Left lung (tissue), 10 donors: ENCODE measurements around the gene KIF6. TPM values are rescaled to one million over a fixed set of nuclear protein-coding genes. Genes with fewer than 3 reads are reported as not detected.

ENCODE experiments used
- ATAC-seq: fragments of 200-7000 bp; cut with Tn5 transposase; one replicate; pipeline ENCODE4 v1.9.1; 2020; ENCODE audit warnings: moderate library complexity
- DNase-seq, 4 donors: peaks; one replicate each; pipeline ENCODE4 v3.0.0-alpha.2; 2013 to 2020
- H3K27ac ChIP-seq, 2 donors: fragments of 200-600 bp; sonication (generic) in 1 of 2; one replicate each; pipeline versions ENCODE4 v1.5.0 to v1.8.0; 2020 to 2021
- H3K27me3 ChIP-seq, 2 donors: fragments of 200-600 bp; sonication (generic) in 1 of 2; one replicate each; pipeline versions ENCODE4 v1.5.0 to v1.8.0; 2020 to 2021
- H3K36me3 ChIP-seq, 2 donors: fragments of 200-600 bp; sonication (generic) in 1 of 2; one replicate each; pipeline versions ENCODE4 v1.5.0 to v1.8.0; 2020 to 2021
- H3K4me1 ChIP-seq, 2 donors: fragments of 200-600 bp; one replicate each; pipeline ENCODE4 v1.8.0; 2021
- H3K4me3 ChIP-seq, 2 donors: fragments of 200-600 bp; sonication (generic) in 1 of 2; one replicate each; pipeline versions ENCODE4 v1.5.0 to v1.8.0; 2020 to 2021; ENCODE audit warnings: mild to moderate bottlenecking in 1 of 2
- H3K9me3 ChIP-seq, 2 donors: fragments of 200-600 bp; sonication (generic) in 1 of 2; one replicate each; pipeline versions ENCODE4 v1.5.0 to v1.8.0; 2020 to 2021
- CTCF ChIP-seq, 2 donors: fragments of 200-600 bp; sonication (generic) in 1 of 2; IDR thresholded peaks; one replicate each; pipeline versions ENCODE4 v1.5.0 to v1.8.0; 2021; ENCODE audit warnings: antibody characterized with exemption in 2 of 2
- intact Hi-C, 2 donors: fragments of 100-400 bp; cut with DNase I; formaldehyde crosslinking; loops; one replicate each; pipeline versions ENCODE4 v1.11.2 to v1.14.2; 2022
- polyA plus RNA-seq, 6 donors: library from polyadenylated mRNA; unstranded; fragments of 120-200 nt; gene quantifications; one replicate each; pipeline ENCODE4 v1.2.1, GENCODE V29; 2013; ENCODE audit not compliant: insufficient read length in 6 of 6
- total RNA-seq, 2 donors: library from RNA; stranded (reverse); fragmentation: NEBNext Ultra II Directional; extraction: Animal tissue kit (Norgen Biotek cat#: 25700); gene quantifications; one replicate each; pipeline ENCODE4 v1.2.1, GENCODE V29; 2021
- donor health status: DM: no; HTN: yes; CAD: no.
- donor health status: DM: no; HTN: no; CAD: no.

KIF6 gene
- total and polyA plus RNA-seq, 8 donors, result 0.93 to 4.4 (median 2.8) TPM

DNA sequence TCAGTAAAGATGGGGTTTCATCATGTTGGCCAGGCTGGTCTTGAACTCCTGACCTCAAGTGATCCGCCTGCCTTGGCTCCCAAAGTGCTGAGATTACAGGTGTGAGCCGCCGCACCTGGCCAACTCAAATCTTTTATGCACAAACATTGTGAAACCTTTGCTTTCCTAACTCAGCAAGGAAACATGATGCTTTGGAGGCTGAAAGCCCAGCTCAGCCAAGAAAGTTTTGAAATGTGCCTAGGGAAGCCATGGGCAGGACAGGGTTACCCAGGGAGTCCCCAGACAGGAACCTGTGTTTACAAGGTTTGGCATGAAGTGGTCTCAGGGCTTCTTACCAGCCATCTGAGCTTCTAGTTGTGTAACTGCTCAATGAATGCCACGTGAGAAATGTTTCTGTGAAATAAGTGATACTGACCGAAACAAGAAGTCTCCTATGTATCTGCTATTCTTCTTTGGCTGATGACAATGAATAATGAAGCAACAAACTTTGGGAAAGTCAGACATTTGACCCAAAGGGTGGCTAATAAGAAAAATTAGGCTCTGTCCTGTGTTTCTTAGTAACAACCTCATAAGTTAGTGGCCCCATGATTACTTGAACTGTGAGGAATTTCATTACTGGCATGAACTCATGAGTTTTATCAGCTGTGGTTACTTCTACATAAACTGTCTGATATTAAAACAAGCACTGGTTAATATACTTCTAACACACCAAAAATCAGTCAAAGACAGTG lies 163.5 kb downstream of the KIF6 start:
- no peaks in the 10 kb centered on the region for H3K36me3 ChIP-seq
- peaks cover 0 to 8% of the 10 kb centered on the region in 2 donors for H3K4me1 ChIP-seq
- DNase-seq, result no peak
- no peak overlapping the region for H3K4me3 ChIP-seq
- no peaks in the 10 kb centered on the region for H3K27me3 ChIP-seq
- no peaks in the 10 kb centered on the region for H3K9me3 ChIP-seq
- peak overlapping the region in 1 of 2 donors; percentile 6 for H3K27ac ChIP-seq
- peak; percentile 83 for ATAC-seq
- intact Hi-C loops, result no loop called here
- no peak for TF ChIP-seq CTCF (IDR thresholded peaks at IDR 0.05)

- Histone ChIP-seq H3K27me3 (no peaks in the 10 kb centered on the region), H3K4me1 (peaks cover 0 to 8% of the 10 kb centered on the region in 2 donors), H3K36me3 (no peaks in the 10 kb centered on the region), H3K27ac (no peak overlapping the region), H3K9me3 (no peaks in the 10 kb centered on the region), H3K4me3 (no peak overlapping the region)
- no peak for TF ChIP-seq CTCF (IDR thresholded peaks at IDR 0.05)
- no peak for ATAC-seq
- intact Hi-C loops, result no loop called here
- DNase-seq, result no peak
These were observed 164.3 kb downstream of the KIF6 start for GRCh38 chr6:39560915-39561314.

DNA sequence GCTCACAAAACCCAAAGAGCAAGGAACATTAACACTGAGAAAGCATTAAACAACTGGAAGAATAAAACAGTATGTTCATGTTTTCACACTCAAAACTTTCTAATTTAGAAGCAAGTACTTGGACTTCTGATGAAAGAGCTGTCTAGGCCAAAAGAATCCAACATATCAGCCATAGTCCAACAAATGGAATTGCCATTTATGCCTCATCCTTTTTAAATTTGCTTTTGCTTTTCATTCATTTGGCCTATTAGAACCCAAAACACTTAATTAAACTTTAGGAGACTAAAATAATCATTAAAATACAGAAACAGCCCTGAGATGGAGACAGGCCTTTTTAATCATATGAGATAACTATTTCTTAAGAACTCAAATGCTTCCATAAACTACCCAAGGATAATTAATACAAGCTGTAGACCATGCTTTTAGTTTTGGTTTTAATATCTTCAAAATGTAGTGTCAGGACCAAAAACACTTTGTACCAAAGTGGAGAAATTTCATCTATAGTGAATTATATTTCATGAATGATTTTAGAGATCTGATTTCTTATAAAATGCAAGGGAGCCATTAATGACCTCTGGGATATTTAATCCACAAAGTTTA lies 166.5 kb downstream of the KIF6 start:
- Histone ChIP-seq H3K27ac (peak overlapping the region in 1 of 2 donors; percentile 11), H3K4me1 (peaks cover 0 to 16% of the 10 kb centered on the region in 2 donors), H3K27me3 (no peaks in the 10 kb centered on the region), H3K4me3 (no peak overlapping the region), H3K36me3 (no peaks in the 10 kb centered on the region), H3K9me3 (no peaks in the 10 kb centered on the region)
- intact Hi-C loops, result no loop called here
- no peak for TF ChIP-seq CTCF (IDR thresholded peaks at IDR 0.05)
- ATAC-seq (no peak), DNase-seq (peak in 2 of 4 donors; percentile 49 to 61)

DNA sequence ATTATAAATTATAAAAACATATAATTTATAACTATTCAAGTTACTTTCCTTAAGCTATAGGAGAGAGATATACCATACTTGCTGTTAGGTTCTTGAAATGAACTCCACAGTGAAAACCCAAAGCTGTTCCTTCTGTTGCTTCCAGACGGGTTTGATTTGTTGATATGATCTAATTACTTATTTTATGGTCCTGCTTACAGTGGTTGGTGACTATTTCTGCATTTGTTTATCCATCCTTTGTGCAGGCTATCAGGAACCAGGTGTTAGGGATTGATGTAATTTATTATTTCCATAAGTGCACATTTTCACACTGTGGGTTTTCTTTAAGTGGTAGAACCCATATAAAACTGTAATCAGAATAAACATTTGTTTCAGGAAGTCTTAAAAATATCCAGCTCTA lies 167.1 kb downstream of the KIF6 start:
- Histone ChIP-seq H3K36me3 (no peaks in the 10 kb centered on the region), H3K4me3 (no peak overlapping the region), H3K4me1 (peaks cover 0 to 17% of the 10 kb centered on the region in 2 donors), H3K27ac (peak overlapping the region in 1 of 2 donors; percentile 11), H3K27me3 (no peaks in the 10 kb centered on the region), H3K9me3 (no peaks in the 10 kb centered on the region)
- ATAC-seq, result no peak
- no peak for DNase-seq
- TF ChIP-seq CTCF (IDR thresholded peaks at IDR 0.05), result no peak
- intact Hi-C loops, result no loop called here

GRCh38 chr6:39555136-39555535 lies 170.1 kb downstream of the KIF6 start:
- intact Hi-C loops, result no loop called here
- no peaks in the 10 kb centered on the region for H3K27me3 ChIP-seq
- no peak overlapping the region for H3K4me3 ChIP-seq
- H3K36me3 ChIP-seq, result no peaks in the 10 kb centered on the region
- H3K27ac ChIP-seq, result no peak overlapping the region
- no peak for TF ChIP-seq CTCF (IDR thresholded peaks at IDR 0.05)
- DNase-seq, result no peak
- H3K4me1 ChIP-seq, result peaks cover 0 to 8% of the 10 kb centered on the region in 2 donors
- ATAC-seq, result no peak
- no peaks in the 10 kb centered on the region for H3K9me3 ChIP-seq
